Measurements from ENCODE around the gene USH1C. TPM values are rescaled to one million over a fixed set of nuclear protein-coding genes. Genes with fewer than 3 reads are reported as not detected.

Gene USH1C
- total RNA-seq, 4 donors from 2014 or later = not detected

- no peaks in the 10 kb centered on the region for H3K4me1 ChIP-seq
- H3K27ac ChIP-seq = no peak overlapping the region
- no peak for DNase-seq (ENCODE audit: low spot score in 2 of 2)
- H3K9me3 ChIP-seq = no peaks in the 10 kb centered on the region
- H3K36me3 ChIP-seq = no peaks in the 10 kb centered on the region
- WGBS, 2 donors = 85% methylated on average over 7 of the region's 7 CpGs
- no peaks in the 10 kb centered on the region for H3K27me3 ChIP-seq
- H3K4me3 ChIP-seq = no peak overlapping the region
- TF ChIP-seq CTCF (IDR thresholded peaks at IDR 0.05) (no peak), EP300 (IDR thresholded peaks at IDR 0.05) (no peak), POLR2A (IDR thresholded peaks at IDR 0.05) (no peak)
These were observed 24.9 kb downstream of the USH1C start for GRCh38 chr11:17519061-17519885.

DNA sequence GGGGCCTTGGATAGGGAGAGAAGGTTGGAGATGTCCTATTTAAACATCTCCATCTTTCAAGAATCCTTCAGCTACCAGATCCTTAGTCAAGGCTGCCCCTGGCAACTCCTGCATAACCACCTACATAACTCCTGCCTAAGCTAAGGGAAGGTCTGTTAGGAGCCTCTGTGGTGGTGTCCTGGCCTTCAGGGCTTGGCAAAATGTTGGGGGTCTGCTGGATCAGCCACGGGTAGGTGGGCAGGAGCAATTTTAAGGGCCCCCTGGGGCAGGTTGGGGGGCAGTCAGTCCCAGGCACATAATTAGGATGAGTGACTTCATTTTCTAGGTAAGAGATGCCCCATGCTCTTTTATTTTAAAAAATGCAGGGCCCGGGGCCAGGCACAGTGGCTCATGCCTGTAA lies 25.9 kb downstream of the USH1C start:
- no peak overlapping the region for H3K27ac ChIP-seq
- no peaks in the 10 kb centered on the region for H3K27me3 ChIP-seq
- no peaks in the 10 kb centered on the region for H3K9me3 ChIP-seq
- no peaks in the 10 kb centered on the region for H3K36me3 ChIP-seq
- H3K4me1 ChIP-seq = no peaks in the 10 kb centered on the region
- no peak overlapping the region for H3K4me3 ChIP-seq
- no peak for TF ChIP-seq CTCF (IDR thresholded peaks at IDR 0.05)
- TF ChIP-seq EP300 (IDR thresholded peaks at IDR 0.05) = no peak
- TF ChIP-seq POLR2A (IDR thresholded peaks at IDR 0.05) = no peak
- 85 to 87% methylated on average over 2 of the region's 2 CpGs for WGBS, 2 donors
- no peak for DNase-seq (ENCODE audit: low spot score in 2 of 2)

GRCh38 chr11:17517186-17517585 lies 27.0 kb downstream of the USH1C start:
- H3K9me3 ChIP-seq = no peaks in the 10 kb centered on the region
- no peak for DNase-seq (ENCODE audit: low spot score in 2 of 2)
- H3K4me3 ChIP-seq = no peak overlapping the region
- TF ChIP-seq CTCF (IDR thresholded peaks at IDR 0.05) (no peak), POLR2A (IDR thresholded peaks at IDR 0.05) (no peak), EP300 (IDR thresholded peaks at IDR 0.05) (no peak)
- 89 to 93% methylated on average over 10 of the region's 10 CpGs for WGBS, 2 donors
- no peaks in the 10 kb centered on the region for H3K27me3 ChIP-seq
- no peak overlapping the region for H3K27ac ChIP-seq
- no peaks in the 10 kb centered on the region for H3K36me3 ChIP-seq
- no peaks in the 10 kb centered on the region for H3K4me1 ChIP-seq

DNA sequence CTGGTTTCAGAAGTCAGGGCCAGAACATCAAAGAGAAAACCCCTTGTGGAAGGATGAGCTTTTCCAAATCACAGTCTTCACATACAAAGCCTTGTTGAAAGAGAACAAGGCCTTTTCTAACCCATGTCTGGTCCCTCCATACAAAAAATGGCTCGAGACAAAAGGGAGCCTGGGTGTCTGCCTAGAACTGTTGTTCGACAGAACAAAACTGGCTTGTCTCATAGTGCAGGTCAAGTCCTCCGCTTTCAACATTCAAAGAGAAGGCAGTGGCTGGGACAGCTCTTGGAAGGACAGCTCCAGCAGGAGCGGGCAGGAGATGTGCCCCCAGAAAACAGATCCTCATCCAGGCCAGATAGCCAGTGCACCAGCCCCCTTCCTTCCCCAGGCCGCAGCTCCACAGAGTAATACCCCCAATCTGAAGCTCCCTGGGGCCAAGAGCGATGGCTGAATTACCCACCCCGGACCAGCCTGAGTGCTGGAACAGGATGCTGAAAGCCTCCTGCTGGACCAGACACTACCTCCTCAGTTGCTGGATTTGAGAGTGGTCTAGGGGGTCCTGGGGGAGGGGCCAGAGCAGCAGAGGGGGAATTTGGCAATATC lies 27.6 kb downstream of the USH1C start:
- no peak overlapping the region for H3K4me3 ChIP-seq
- no peaks in the 10 kb centered on the region for H3K9me3 ChIP-seq
- DNase-seq (ENCODE audit: low spot score in 2 of 2) = no peak
- no peak for TF ChIP-seq EP300 (IDR thresholded peaks at IDR 0.05)
- no peak for TF ChIP-seq POLR2A (IDR thresholded peaks at IDR 0.05)
- TF ChIP-seq CTCF (IDR thresholded peaks at IDR 0.05) = no peak
- WGBS, 2 donors = 65 to 70% methylated on average over 6 to 7 of the region's 7 CpGs
- H3K36me3 ChIP-seq = no peaks in the 10 kb centered on the region
- no peak overlapping the region for H3K27ac ChIP-seq
- H3K4me1 ChIP-seq = no peaks in the 10 kb centered on the region
- H3K27me3 ChIP-seq = no peaks in the 10 kb centered on the region

DNA sequence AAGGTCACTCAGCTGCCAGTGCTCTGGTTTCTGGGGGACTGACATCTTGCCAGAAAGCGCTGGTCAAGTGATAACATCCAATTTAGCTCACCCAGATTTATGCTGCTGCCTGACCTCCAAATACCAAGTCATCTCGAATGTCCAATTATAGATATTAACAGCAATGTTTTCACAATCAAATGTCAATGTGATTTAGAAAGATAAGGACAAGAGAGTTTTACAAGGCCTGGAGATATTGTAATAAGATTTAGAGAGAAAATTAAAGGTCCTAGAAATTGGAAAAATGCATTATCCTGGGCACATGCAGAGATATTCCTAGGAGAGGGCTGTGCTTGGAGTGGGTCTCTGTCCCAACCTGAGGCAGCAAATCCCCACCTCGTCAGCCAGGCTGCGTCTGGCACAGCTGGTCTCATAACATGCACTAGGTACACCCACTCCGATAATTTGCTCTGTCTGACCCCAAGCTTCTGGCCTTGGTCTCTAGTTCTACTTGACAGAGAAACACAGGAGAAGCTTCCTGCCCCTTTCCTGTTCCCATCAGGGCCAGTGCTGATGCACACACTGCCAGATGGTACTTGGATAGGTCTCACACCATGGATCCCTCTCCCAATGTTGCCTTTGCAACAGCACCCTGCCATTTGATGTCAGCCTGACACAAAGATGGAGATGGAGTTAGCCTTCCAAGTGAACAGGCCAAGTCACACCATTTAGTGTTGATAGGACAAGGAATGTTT lies 28.6 kb downstream of the USH1C start:
- Histone ChIP-seq H3K4me3 (no peak overlapping the region), H3K27me3 (no peaks in the 10 kb centered on the region), H3K9me3 (no peaks in the 10 kb centered on the region), H3K36me3 (no peaks in the 10 kb centered on the region), H3K4me1 (no peaks in the 10 kb centered on the region), H3K27ac (no peak overlapping the region)
- WGBS, 2 donors = 65 to 82% methylated on average over 5 of the region's 5 CpGs
- DNase-seq (ENCODE audit: low spot score in 2 of 2) = no peak
- no peak for TF ChIP-seq CTCF (IDR thresholded peaks at IDR 0.05)
- TF ChIP-seq EP300 (IDR thresholded peaks at IDR 0.05) = no peak
- no peak for TF ChIP-seq POLR2A (IDR thresholded peaks at IDR 0.05)

All from tibial nerve (tissue), 4 donors.